Loucy (cell line): ENCODE data around the gene SENP2.

ENCODE experiments used
- H2AFZ ChIP-seq: fragments of 200-600 bp; sonication (generic); 2 replicates; pipeline ENCODE4 v1.6.0; 2016; ENCODE audit warnings: antibody characterized with exemption, mild to moderate bottlenecking, low read length, moderate library complexity
- H3F3A ChIP-seq: fragments of 200-600 bp; 2 replicates; pipeline ENCODE4 v1.6.0; 2016; ENCODE audit warnings: antibody characterized with exemption, low read depth, mild to moderate bottlenecking
- H3K27me3 ChIP-seq: fragments of 200-600 bp; sonication (generic); 2 replicates; pipeline ENCODE4 v1.6.1; 2014; ENCODE audit warnings: low read length, mild to moderate bottlenecking; ENCODE audit not compliant: insufficient read depth, poor library complexity, severe bottlenecking
- H3K36me3 ChIP-seq: fragments of 200-600 bp; sonication (generic); 2 replicates; pipeline ENCODE4 v1.6.1; 2016; ENCODE audit warnings: low read length; ENCODE audit not compliant: insufficient read depth
- H3K4me1 ChIP-seq: fragments of 200-600 bp; sonication (generic); 2 replicates; pipeline ENCODE4 v1.5.1; 2014; ENCODE audit warnings: low read length, mild to moderate bottlenecking; ENCODE audit not compliant: insufficient read depth, poor library complexity, severe bottlenecking
- H3K4me2 ChIP-seq: fragments of 200-600 bp; sonication (generic); 2 replicates; pipeline ENCODE4 v1.6.0; 2014; ENCODE audit warnings: antibody characterized with exemption, low read length, low read depth, mild to moderate bottlenecking; ENCODE audit not compliant: poor library complexity, severe bottlenecking
- H3K4me3 ChIP-seq: fragments of 200-600 bp; sonication (generic); 2 replicates; pipeline ENCODE4 v1.5.1; 2014; ENCODE audit warnings: low read length, mild to moderate bottlenecking, mixed read lengths; ENCODE audit not compliant: poor library complexity, severe bottlenecking
- H3K79me2 ChIP-seq: fragments of 200-600 bp; sonication (generic); 2 replicates; pipeline ENCODE4 v1.6.1; 2014; ENCODE audit warnings: low read length; ENCODE audit not compliant: insufficient read depth
- H3K9ac ChIP-seq: fragments of 200-600 bp; sonication (generic); 2 replicates; pipeline ENCODE4 v1.6.0; 2014; ENCODE audit warnings: mild to moderate bottlenecking, low read depth, low read length, moderate library complexity; ENCODE audit not compliant: poor library complexity, severe bottlenecking
- H3K9me2 ChIP-seq: fragments of 200-600 bp; sonication (generic); replicated peaks from 2 replicates; pipeline ENCODE4 v1.6.1; 2016; ENCODE audit warnings: low read depth, low read length, mixed read lengths
- H3K9me3 ChIP-seq: fragments of 200-600 bp; sonication (generic); 2 replicates; pipeline ENCODE4 v1.6.1; 2014; ENCODE audit warnings: mild to moderate bottlenecking, antibody characterized with exemption, low read length, low read depth; ENCODE audit not compliant: insufficient read depth
- H4K20me1 ChIP-seq: fragments of 200-600 bp; sonication (generic); 2 replicates; pipeline ENCODE4 v1.6.0; 2014; ENCODE audit warnings: antibody characterized with exemption, low read length, mild to moderate bottlenecking; ENCODE audit not compliant: insufficient read depth, poor library complexity, severe bottlenecking
- CTCF ChIP-seq: fragments of 200-600 bp; sonication (generic); conservative IDR thresholded peaks from 2 replicates; pipeline ENCODE4 v1.5.1; 2014; ENCODE audit warnings: mild to moderate bottlenecking, antibody characterized with exemption, low read length
- EZH2phosphoT487 ChIP-seq: fragments of 200-600 bp; IDR thresholded peaks from 2 replicates; pipeline ENCODE4 v1.6.1; 2018; ENCODE audit warnings: antibody characterized with exemption, mild to moderate bottlenecking, moderate library complexity, borderline replicate concordance

SENP2 gene

GRCh38 chr3:185651971-185652370 lies 65.9 kb downstream of the SENP2 start:
- Histone ChIP-seq H3K4me1 (no peaks in the 10 kb centered on the region), H3K9ac (no peak overlapping the region), H3K4me3 (no peak overlapping the region), H2AFZ (no peak overlapping the region), H3K9me2 (no peaks in the 10 kb centered on the region), H3K4me2 (no peak overlapping the region), H3K79me2 (no peaks in the 10 kb centered on the region), H3K27me3 (no peaks in the 10 kb centered on the region), H3K9me3 (no peaks in the 10 kb centered on the region), H3K36me3 (no peaks in the 10 kb centered on the region), H4K20me1 (no peaks in the 10 kb centered on the region), H3F3A (no peaks in the 10 kb centered on the region)
- TF ChIP-seq CTCF: no peak
- TF ChIP-seq EZH2phosphoT487: no peak

GRCh38 chr3:185653949-185654757 lies 68.1 kb downstream of the SENP2 start:
- Histone ChIP-seq H3K27me3 (no peaks in the 10 kb centered on the region), H3K36me3 (no peaks in the 10 kb centered on the region), H2AFZ (no peak overlapping the region), H3F3A (no peaks in the 10 kb centered on the region), H3K4me2 (no peak overlapping the region), H3K79me2 (no peaks in the 10 kb centered on the region), H3K4me1 (no peaks in the 10 kb centered on the region), H3K9me3 (no peaks in the 10 kb centered on the region), H3K4me3 (no peak overlapping the region), H3K9ac (no peak overlapping the region), H4K20me1 (no peaks in the 10 kb centered on the region), H3K9me2 (no peaks in the 10 kb centered on the region)
- TF ChIP-seq EZH2phosphoT487 (no peak), CTCF (no peak)

DNA sequence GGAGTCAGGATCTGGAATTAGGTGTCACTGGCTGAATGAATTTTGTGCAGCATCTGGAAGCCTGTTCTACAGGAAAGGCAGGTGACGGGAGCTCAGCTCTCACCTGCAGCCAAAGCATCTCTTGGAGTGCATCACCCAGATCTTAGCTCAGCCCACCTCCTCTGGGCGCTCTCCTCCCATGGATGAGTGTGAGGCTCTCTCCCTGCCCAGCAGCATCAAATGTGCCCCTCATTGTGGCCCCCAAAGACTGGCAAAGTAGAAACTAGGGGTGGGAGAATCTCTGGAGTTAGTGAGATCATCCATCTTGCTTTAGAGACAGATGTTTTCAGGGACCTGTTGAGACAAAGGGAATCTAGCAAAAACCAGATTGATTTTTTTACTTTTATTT lies 68.7 kb downstream of the SENP2 start:
- Histone ChIP-seq H3K79me2 (no peaks in the 10 kb centered on the region), H4K20me1 (no peaks in the 10 kb centered on the region), H3K4me3 (no peak overlapping the region), H3K27me3 (no peaks in the 10 kb centered on the region), H3K9ac (no peak overlapping the region), H2AFZ (no peak overlapping the region), H3K36me3 (no peaks in the 10 kb centered on the region), H3K4me2 (no peak overlapping the region), H3F3A (no peaks in the 10 kb centered on the region), H3K9me2 (no peaks in the 10 kb centered on the region), H3K4me1 (no peaks in the 10 kb centered on the region), H3K9me3 (no peaks in the 10 kb centered on the region)
- TF ChIP-seq EZH2phosphoT487 (no peak), CTCF (no peak)
